GM21737 (cell line): Measurements from ENCODE around the gene ATP5F1D.

Experiments
- ATAC-seq: cut with Tn5 transposase; IDR thresholded peaks from one replicate; pipeline ENCODE4 v1.9.1; 2021; ENCODE audit warnings: mild to moderate bottlenecking, moderate library complexity; ENCODE audit not compliant: unreplicated experiment

Gene ATP5F1D

GRCh38 chr19:1290196-1290702 lies 48.7 kb downstream of the ATP5F1D start:
- no peak for ATAC-seq

GRCh38 chr19:1290703-1291651 lies 49.4 kb downstream of the ATP5F1D start:
- no peak for ATAC-seq

GRCh38 chr19:1291761-1292418 lies 50.3 kb downstream of the ATP5F1D start:
- no peak for ATAC-seq

- no peak for ATAC-seq
Measured at GRCh38 chr19:1292419-1293151, 51.0 kb downstream of the ATP5F1D start.

GRCh38 chr19:1293782-1294604 lies 52.4 kb downstream of the ATP5F1D start:
- ATAC-seq = no peak
